ENCODE data around the gene DNAJB11.
"Not testable (repeated sequence)": the region's sequence is repeated elsewhere in the genome, so short reads cannot be mapped to it uniquely, and the experiment has no call there.

Gene DNAJB11

GRCh38 chr3:186551387-186551786, 19.1 kb upstream of the DNAJB11 start:
- DNase-seq (ENCODE audit: low read depth in 1 of 2, low spot score in 1 of 2): no peak

- no peak for DNase-seq (ENCODE audit: low read depth in 1 of 2, low spot score in 1 of 2)
These were observed 18.0 kb upstream of the DNAJB11 start for GRCh38 chr3:186552408-186553031.

- DNase-seq (ENCODE audit: low read depth in 1 of 2, low spot score in 1 of 2): no peak
These were observed 5.9 kb upstream of the DNAJB11 start for GRCh38 chr3:186564586-186564985.

- no peak for DNase-seq (ENCODE audit: low read depth in 1 of 2, low spot score in 1 of 2)
These were observed 3.8 kb upstream of the DNAJB11 start for GRCh38 chr3:186566772-186567071.

- peak; percentile 95 to 98 for DNase-seq (ENCODE audit: low read depth in 1 of 2, low spot score in 1 of 2)
These were observed 3.2 kb upstream of the DNAJB11 start, which contains the start of gene TBCCD1 for GRCh38 chr3:186567072-186567921. Gene TBCCD1, minus strand, starts transcription at chr3:186567339. Its CDS starts 3,010 bp downstream, at chr3:186564329.

- not testable (repeated sequence) for DNase-seq (ENCODE audit: low read depth in 1 of 2, low spot score in 1 of 2)
These were observed 1.2 kb upstream of the DNAJB11 start for GRCh38 chr3:186569361-186569760.

GRCh38 chr3:186569779-186570095, 783 bp upstream of the DNAJB11 start:
- DNase-seq (ENCODE audit: low read depth in 1 of 2, low spot score in 1 of 2): no peak

GRCh38 chr3:186570941-186571643, 572 bp downstream of the DNAJB11 start:
- DNase-seq (ENCODE audit: low read depth in 1 of 2, low spot score in 1 of 2): no peak

GRCh38 chr3:186571644-186572013, 1.1 kb downstream of the DNAJB11 start:
- DNase-seq (ENCODE audit: low read depth in 1 of 2, low spot score in 1 of 2): no peak

- DNase-seq (ENCODE audit: low read depth in 1 of 2, low spot score in 1 of 2): no peak
These were observed 7.0 kb downstream of the DNAJB11 start for GRCh38 chr3:186577521-186577920.

- no peak for DNase-seq (ENCODE audit: low read depth in 1 of 2, low spot score in 1 of 2)
These were observed 10.3 kb downstream of the DNAJB11 start for GRCh38 chr3:186580785-186581184.

- DNase-seq (ENCODE audit: low read depth in 1 of 2, low spot score in 1 of 2): no peak
These were observed 12.0 kb downstream of the DNAJB11 start for GRCh38 chr3:186582541-186582940.

- DNase-seq (ENCODE audit: low read depth in 1 of 2, low spot score in 1 of 2): no peak
These were observed 13.3 kb downstream of the DNAJB11 start for GRCh38 chr3:186583831-186584230.

GRCh38 chr3:186586245-186586644, 15.7 kb downstream of the DNAJB11 start:
- DNase-seq (ENCODE audit: low read depth in 1 of 2, low spot score in 1 of 2): not testable (repeated sequence)

GRCh38 chr3:186587183-186587582, 16.7 kb downstream of the DNAJB11 start:
- no peak for DNase-seq (ENCODE audit: low read depth in 1 of 2, low spot score in 1 of 2)

GRCh38 chr3:186588632-186589031, 18.1 kb downstream of the DNAJB11 start:
- no peak for DNase-seq (ENCODE audit: low read depth in 1 of 2, low spot score in 1 of 2)

- DNase-seq (ENCODE audit: low read depth in 1 of 2, low spot score in 1 of 2): no peak
These were observed 18.6 kb downstream of the DNAJB11 start for GRCh38 chr3:186589121-186589520.

GRCh38 chr3:186589856-186590579, 19.5 kb downstream of the DNAJB11 start:
- DNase-seq (ENCODE audit: low read depth in 1 of 2, low spot score in 1 of 2): no peak

GRCh38 chr3:186590580-186591295, 20.2 kb downstream of the DNAJB11 start:
- no peak for DNase-seq (ENCODE audit: low read depth in 1 of 2, low spot score in 1 of 2)

- DNase-seq (ENCODE audit: low read depth in 1 of 2, low spot score in 1 of 2): no peak
These were observed 22.2 kb downstream of the DNAJB11 start for GRCh38 chr3:186592682-186593081.

- no peak for DNase-seq (ENCODE audit: low read depth in 1 of 2, low spot score in 1 of 2)
These were observed 23.3 kb downstream of the DNAJB11 start for GRCh38 chr3:186593862-186594261.

All from stimulated activated CD4-positive, alpha-beta T cell treated with anti-CD3 and anti-CD28 coated beads, Interleukin-15, amount 100 ng/mL, for 1 hour (primary cell).